Erythroblast (primary cell): Measurements from ENCODE around the gene RAD18.

Experiments
- DNase-seq, 2 experiments: peaks; one replicate each; lab custom pipeline; 2025; lab: John Stamatoyannopoulos, UW
- GATA1 ChIP-seq: IDR thresholded peaks from 2 replicates; pipeline ENCODE4 v1.6.1; 2011; ENCODE audit warnings: low read depth, mild to moderate bottlenecking, control low read depth, low read length, moderate library complexity
- POLR2A ChIP-seq: IDR thresholded peaks from 2 replicates; pipeline ENCODE4 v1.6.1; 2011; ENCODE audit warnings: mild to moderate bottlenecking, low read length

RAD18 gene

DNA sequence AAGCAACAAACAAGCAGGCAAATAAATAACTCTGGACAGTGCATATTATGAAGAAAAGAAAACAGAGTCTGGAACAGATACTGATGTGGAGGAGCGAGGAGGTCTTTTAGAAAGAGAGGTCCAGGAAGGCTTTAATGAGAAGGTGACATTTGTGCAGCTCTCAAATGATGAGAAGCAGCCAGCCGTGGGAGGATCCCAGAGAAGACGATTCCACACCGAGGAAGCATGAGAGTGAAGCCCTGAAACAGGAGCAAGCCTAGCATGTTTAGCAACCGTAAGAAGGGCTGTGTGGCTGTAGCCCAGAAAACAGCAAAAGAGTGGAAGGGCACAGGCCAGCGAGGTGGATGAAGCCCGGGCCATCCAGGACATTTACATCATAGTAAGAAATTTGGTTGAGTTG, 93.1 kb downstream of the RAD18 start:
- no peak for DNase-seq

DNA sequence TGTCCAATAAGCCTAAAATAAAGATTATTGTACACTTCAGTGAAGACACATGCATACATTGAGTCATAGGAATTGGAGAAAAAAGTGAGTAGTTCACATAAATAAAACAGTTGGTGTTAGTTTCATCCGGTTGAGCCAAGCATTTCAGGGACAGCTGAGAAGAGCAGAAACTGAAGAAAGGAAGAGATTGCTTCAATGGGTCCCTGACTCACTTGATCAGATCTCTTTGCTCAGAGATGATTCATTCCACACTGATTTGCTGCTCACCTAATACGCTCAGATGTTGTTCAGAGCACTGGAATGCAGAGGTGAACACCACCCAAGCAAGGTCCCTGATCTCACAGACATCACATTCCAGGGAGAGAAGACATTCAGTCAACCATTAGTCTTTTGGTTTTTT, 93.7 kb downstream of the RAD18 start:
- DNase-seq = no peak
- TF ChIP-seq POLR2A = no peak
- TF ChIP-seq GATA1 = no peak

More for the DNA sequence above, 93.1 kb downstream of the RAD18 start:
- TF ChIP-seq GATA1 (no peak), POLR2A (no peak)

DNA sequence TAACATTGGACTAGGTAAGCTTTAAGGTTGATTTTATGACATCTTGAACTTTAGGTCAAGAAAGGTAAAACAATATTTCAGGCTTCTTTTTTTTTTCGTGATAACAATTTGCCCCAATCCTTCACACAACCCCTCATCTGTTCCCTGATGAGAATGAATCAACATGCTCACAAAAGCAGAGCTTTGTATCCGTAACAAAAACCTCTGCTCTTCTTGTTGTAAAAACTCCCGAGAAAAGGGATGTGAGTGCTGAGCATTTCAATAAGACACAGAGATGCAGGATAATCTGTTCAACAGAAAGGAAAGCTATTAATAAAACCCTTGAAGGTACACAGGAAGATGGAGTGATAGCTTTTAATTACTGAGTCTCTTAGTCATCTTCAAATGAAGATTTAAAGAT, 94.3 kb downstream of the RAD18 start:
- no peak for DNase-seq
- TF ChIP-seq GATA1 (no peak), POLR2A (no peak)

DNA sequence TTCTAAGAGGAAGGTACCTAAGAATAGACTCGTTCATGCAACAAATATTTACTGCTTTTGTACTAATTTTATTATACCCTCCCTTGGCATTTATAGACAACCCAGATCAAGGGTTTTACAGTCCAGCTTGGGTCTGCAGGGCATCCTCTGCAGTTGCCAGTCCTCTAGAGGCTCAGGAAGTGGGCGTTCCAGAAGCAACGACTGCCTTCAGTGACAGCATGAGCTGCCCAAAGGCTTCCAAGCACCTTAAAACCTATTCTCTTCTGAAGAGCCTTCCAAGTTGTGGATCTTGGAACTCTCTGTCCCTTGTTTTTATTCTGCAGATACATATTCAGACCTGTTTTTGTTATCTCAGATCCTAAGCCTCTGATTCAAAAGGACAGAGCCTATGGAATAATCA, 95.6 kb downstream of the RAD18 start:
- DNase-seq = no peak
- no peak for TF ChIP-seq GATA1
- TF ChIP-seq POLR2A = no peak

DNA sequence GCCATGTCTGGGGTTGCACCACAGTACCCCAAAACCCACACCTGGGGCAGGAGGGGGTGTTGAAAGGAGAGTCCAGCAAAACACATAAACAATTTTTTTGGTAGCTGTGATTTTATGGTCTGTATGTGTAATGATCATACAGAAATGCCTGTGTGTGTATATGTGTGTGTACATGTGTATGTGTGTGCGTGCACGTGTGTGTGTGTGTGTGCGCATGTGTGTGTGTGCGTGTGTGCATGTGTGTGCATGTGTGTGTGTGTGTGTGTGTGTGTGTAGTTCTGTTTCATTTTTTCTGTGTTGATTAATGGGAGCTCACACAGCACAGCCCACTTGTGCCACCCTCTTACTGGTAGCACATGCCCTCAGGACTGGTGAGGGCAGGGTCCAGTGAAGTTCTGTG, 97.6 kb downstream of the RAD18 start:
- no peak for DNase-seq
- no peak for TF ChIP-seq GATA1
- TF ChIP-seq POLR2A = no peak

DNA sequence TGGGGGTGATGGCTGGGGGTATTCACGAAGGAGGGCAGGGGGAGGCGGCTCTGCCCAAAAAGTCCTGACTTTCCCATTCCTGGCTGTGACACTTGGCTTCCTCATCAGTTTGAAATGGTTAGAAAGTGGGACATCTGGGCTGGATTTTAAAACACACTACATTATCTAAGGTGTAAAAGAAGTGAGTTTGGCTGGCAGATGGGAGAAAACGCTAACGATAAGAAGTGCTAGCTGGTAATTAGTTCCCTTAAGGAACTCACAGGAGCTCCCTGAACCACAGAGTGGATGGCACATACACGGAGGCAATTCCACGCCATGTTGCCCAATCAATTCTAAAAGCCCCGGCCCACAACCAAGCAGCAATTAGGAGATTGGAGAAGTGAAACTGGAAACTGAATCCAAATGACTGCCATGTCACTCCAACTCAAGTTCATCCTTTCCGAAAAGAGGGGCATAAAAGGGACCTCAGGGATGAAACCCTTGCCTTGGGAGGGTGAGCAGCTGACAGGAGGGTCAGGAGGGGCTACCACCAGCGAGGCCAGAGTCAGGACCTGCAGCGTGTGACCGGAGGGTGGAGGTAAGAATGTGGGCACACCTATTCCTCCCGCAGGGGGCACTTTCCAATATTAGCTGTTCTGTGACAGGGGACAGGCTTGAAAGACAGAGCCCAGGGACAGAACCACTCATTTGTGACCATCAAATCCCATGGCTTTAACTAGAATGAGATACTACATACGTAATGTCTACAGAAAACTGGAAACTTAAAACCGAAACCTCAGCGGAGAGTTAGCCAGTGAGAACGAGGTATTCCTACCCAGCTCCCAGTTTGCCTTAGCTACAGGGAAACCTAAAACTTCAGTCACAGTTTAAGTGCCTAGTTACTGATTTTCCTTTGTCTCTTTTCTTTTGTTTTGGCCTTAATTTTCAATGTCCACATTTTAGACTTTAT, 98.6 kb downstream of the RAD18 start:
- no peak for DNase-seq

DNA sequence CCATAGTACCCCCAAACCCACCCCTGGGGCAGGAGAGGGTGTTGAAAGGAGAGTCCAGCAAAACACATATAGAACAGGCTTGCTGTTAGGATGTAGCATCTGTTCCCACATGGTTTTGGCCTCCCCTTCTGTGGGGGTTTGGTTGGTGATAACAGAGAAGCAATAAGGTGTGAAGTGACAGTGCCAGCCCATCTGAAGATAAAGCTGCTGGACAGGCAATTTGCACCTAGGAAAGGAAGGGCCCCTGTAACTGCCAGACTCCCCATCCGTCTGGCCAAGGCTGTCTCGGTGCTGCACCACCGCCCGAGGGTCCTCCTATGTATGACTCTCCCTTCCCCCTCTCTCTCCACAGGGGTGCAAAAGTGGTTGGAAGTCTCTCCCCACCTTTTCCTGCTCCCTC, 99.4 kb downstream of the RAD18 start:
- no peak for TF ChIP-seq POLR2A
- no peak for DNase-seq

More for the DNA sequence above, 98.6 kb downstream of the RAD18 start:
- TF ChIP-seq POLR2A = no peak
- no peak for TF ChIP-seq GATA1

DNA sequence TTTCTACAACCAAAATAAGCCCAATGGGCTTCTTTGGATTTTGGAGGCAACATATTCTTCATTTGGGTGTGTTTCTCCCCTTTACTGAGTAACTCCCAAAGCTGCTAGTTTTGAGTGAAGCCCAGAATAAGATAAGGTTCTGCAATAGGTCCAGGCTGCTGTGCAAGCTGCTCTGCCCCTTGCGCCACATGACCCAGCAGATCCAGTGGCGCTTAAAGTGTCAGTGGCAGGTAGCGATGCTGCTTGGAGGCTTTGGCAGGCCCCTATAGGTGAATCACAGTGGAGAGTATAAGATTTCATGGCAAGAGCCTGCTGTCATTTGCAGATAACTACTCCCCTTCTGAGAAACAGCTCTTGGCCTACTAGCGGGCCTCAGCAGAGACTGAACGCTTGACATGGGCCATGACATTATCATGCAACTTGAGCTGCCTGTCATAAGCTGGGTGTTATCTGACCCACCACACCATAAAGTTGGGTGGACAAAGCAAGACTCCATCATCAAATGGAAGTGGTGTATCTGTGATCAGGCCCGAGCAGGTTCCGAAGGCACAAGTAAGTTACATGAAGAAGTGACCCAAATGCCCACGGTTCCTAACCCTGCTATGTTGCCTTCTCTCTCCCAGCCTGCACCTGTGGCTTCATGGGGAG, 105.4 kb downstream of the RAD18 start:
- TF ChIP-seq GATA1 (no peak), POLR2A (no peak)
- DNase-seq = peak; percentile 57 to 86

DNA sequence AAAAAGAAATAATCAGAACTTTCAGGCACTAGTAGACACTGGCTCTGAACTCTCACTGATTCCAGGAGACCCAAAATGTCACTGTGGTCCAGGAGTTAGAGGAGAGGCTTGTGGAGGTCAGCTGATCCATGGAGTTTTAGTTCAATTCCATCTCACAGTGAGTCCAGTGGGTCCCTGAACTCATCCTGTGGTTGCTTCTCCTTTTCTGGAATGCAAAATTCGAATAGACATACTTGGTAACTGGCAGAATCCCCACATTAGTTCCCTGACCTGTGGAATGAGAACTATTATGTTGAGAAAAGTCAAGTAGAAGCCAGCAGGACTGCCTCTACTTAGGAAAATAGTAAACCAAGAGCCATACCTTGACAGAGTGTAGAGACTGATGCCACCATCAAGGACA, 106.6 kb downstream of the RAD18 start:
- no peak for DNase-seq
- TF ChIP-seq GATA1 (no peak), POLR2A (no peak)

DNA sequence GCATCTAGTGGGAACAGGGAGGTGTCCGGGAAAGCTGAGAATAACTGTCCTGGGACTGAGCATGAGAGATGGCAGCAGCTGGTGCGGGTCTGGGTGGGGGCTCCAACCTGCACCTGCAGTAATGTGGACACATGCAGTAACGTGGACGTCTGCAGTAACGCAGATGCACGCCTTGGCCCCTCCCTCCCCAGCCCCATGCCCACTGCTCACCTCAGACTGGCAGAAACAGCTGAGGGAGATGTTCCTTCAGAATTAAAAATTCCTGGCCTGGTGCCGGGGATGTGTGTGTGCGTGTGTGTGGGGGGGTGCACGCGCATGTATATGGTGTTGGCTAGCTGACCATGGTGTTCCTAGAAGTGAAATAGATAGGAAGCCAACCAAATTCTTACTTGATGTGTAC, 107.2 kb downstream of the RAD18 start:
- DNase-seq = no peak
- TF ChIP-seq GATA1 = no peak

DNA sequence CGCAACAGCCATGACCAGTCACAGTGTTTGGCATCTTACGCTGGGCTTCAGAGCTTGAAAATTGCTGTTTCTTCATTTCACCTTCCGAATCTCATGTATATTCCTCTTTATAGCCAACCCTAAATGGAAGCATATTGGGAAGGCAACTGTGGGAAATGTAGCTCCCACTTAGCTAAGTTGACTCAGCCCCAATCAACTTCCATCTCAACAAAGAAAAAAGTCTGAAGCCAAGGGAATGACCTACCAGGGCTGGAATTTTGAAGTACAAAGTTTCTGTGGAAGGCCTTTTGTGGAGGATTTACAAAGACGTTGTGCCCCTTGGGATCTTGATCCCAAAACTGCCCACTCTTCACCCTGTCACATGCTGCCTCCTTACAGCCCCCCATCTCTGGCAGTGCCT, 108.6 kb downstream of the RAD18 start:
- no peak for DNase-seq
- TF ChIP-seq GATA1 (no peak), POLR2A (no peak)

DNA sequence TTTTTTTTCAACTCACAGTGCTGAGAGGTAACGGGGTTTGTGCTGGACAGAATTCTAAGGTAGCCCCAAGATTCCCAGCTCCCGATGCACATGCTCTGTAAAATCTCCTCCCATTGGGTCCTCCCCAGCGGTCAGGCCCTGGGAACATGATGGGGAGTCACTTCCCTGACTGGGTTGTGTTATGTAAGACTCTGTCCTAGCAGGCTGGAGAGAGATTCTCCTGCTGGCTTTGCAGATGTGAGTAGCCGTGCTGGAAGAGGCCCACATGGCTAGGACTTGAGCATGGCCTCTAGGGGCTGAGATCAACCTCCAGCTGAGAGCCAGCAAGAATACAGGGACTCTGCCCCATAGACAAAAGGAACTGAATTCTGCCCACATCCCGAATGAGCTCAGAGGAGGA, 110.2 kb downstream of the RAD18 start:
- TF ChIP-seq GATA1 (no peak), POLR2A (no peak)
- no peak for DNase-seq

DNA sequence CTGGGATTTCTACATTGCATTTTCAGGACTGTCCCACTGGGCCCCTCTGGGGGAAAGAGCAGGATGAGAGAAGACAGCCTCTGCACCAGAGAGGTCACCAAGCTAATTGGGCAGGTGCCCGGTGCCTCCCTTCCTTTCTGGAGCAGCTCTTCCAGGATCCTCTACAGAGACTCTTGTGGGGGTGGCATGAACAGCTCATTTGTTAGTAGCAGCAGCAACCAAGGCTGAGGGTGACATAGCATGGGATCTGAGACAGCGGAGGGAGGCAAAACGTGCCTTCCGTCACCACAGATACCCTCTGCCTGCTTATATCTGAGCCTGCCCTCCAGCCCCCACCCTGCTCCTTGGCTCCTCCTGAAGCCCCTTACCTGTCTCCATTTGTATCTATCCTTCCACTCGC, 110.8 kb downstream of the RAD18 start:
- DNase-seq = no peak
- TF ChIP-seq POLR2A (no peak), GATA1 (no peak)

DNA sequence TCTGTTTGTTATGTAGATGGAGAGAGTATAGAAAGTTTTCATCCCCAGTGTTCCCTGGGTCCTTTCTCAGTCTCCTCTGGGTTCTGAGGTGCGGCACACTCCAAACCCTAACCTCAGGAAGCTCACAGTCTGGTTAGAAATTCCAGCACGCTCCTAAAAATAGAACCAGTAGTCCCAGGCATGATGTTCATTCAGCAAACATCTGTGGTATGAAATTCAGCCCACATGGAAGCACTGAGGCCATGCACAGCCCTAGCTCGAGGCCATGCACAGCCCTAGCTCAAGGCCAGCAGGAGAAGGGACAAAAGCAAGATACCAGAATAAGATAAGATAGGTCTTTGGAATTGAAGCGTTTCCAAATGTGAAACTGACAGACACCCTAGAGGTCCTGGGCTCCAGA, 111.6 kb downstream of the RAD18 start:
- DNase-seq = no peak

More for the DNA sequence above, 111.6 kb downstream of the RAD18 start:
- TF ChIP-seq GATA1 (no peak), POLR2A (no peak)
